Renal cortex interstitium (tissue), 11 donors: ENCODE data around the gene ZNF217. TPM values are rescaled to one million over a fixed set of nuclear protein-coding genes. Genes with fewer than 3 reads are reported as not detected.
"Not testable (repeated sequence)": the region's sequence is repeated elsewhere in the genome, so short reads cannot be mapped to it uniquely, and the experiment has no call there.

Source experiments
- DNase-seq, 11 donors: peaks; one replicate each; pipeline ENCODE4 v3.0.0-alpha.2; 2013; ENCODE audit warnings: low read depth in 9 of 11, low spot score in 4 of 11; ENCODE audit errors: extremely low read depth in 1 of 11
- polyA plus RNA-seq, 3 donors: library from polyadenylated mRNA; unstranded; fragments of 120-200 nt; gene quantifications; one replicate each; pipeline ENCODE4 v1.2.1, GENCODE V29; 2013; ENCODE audit not compliant: insufficient read length in 3 of 3

ZNF217 gene
- polyA plus RNA-seq, 3 donors, result 32.9 to 37.0 (median 36.2) TPM

DNA sequence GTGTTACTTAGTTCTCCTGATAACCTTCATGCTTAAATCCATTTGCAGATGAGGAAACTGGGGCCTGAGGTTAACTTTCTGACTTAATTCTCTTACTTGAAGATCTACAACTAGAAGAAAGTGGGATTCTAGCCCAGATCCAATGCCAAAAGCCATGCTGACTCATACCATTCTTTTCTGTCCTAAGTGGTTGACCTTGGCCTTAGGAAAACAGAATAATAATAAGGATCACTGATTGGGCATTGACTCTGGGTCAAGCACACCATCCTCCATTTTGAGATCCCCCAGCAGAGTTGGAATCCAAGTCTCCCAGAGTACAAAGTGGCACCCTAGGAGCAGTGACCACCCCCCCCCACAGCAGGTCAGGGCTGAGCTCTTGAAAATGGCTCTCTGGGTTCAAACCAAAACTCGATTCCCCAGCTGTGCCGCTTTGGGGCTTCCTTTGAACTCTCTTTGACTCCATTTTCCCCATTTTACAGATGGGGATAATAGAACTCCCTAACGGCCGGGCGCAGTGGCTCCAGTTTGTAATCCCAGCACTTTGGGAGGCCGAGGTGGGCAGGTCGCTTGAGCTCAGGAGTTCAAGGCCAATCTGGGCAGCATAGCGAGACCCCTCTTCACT, 12.8 kb upstream of the ZNF217 start:
- no peak for DNase-seq

DNA sequence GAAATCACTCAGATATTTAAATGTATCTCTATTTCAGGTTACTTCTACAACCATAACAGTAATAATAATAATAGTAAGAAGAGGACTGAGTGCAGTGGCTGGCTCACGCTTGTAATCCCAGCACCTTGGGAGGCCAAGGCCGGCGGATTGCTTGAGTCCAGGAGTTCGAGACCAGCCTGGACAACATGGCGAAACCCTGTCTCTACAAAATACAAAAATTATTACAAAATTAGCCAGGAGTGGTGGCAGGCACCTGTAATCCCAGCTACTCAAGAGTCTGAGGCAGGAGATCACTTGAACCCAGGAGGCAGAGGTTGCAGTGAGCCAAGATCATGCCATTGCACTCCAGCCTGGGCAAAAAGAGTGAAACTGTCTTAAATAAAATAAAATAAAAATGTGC, 11.8 kb upstream of the ZNF217 start:
- not testable (repeated sequence) for DNase-seq

DNA sequence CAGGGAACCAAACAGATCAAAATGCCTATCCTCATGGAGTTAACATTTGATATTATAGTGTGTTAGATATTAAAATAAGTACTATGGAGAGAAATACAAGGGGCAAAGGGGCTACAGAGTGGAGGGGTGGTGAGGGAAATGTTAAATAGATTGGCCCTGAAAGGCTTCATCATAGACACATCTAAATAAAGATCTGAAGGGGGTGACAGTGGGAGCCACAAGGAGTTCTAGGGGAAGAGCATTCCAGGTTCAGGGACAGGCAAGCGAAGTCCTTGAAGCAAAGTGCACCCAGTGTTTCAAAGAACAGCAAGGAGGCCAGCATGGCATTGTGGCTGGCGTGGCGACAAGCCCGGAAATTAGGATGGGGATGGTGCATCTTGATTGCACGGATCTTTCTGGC, 11.2 kb upstream of the ZNF217 start:
- DNase-seq, result not testable (repeated sequence)

DNA sequence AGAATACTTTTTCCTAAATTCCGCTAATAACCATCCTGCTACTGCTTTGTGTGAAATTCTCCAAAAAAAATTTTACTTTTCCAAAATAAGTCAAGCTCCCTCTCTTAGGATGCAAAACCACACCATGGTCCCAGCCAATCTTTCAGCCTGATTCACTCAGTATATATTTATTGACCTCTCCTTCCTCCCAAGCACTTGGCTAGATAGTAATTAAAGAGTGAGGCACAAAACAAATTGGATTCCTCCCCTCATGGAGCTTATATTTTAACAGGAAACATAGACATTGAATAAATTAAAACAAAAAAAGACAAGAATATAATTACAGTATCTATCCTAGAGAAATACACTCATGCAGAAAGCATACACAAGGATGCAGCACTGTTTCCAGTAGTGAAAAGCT, 9.0 kb upstream of the ZNF217 start:
- DNase-seq, result no peak

DNA sequence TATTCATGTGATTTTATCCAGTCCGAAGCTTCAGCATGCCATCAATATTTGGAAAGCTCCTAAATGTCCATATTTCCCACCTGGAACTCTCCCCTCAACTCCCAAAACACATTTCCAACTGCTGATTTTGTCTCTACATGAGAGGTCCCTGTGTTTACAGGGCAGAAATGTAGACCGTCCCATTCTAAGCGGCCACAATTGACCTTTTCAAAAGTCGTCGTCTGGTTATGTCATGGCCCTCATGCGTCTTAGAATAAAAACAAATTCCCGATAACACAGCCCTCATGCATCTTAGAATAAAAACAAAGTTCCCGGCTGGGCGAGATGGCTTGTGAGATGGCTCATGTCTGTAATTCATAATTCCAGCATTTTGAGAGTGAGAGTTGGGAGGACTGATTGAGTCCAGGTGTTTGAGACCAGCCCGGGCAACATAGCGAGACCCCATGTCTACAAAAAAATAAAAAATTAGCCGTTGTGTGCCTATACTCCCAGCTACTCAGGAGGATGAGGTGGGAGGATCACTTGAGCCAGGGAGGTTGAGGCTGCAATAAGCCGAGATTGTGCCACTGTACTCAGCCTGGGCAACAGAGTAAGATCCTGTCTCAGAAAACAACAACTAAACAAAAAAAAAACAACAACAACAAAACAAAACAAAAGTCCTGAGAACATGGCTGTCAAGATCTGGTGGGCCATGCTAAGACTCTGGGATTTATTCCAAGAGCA, 6.4 kb upstream of the ZNF217 start:
- no peak for DNase-seq

DNA sequence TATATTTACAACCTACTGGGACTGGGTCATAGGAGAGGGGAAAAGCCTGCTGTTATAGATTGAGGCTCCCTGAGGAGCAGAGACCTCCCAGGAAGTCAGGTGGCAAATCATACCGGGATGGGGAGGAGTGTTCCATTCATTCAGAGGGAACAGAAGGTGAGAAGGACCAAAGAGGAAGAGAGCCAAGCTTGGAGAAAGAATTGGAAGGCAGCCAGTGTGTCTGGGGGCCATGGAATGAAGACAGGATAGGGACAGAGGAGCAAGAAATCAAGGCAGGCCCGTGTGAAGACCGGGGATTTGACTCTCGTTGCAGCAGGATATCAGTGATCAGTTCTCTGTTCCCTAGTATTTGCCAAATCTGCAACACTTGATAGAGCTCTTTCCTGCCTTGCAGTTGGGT, 5.7 kb upstream of the ZNF217 start:
- no peak for DNase-seq

DNA sequence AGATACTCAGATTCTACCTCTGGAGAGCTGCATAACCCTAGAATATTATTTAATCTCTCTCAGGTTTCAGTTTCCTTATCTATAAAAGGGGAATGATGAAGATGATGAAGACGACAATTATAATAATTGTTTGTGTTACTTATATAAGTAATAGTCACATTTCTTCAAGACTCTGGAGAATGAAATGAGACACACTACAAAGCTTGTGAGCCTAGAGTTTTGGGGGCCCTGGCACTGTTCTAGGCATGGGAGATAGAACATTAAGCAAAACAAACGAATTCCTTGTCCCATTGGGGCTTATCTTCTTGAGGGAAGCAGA, 5.4 kb upstream of the ZNF217 start:
- DNase-seq, result no peak

DNA sequence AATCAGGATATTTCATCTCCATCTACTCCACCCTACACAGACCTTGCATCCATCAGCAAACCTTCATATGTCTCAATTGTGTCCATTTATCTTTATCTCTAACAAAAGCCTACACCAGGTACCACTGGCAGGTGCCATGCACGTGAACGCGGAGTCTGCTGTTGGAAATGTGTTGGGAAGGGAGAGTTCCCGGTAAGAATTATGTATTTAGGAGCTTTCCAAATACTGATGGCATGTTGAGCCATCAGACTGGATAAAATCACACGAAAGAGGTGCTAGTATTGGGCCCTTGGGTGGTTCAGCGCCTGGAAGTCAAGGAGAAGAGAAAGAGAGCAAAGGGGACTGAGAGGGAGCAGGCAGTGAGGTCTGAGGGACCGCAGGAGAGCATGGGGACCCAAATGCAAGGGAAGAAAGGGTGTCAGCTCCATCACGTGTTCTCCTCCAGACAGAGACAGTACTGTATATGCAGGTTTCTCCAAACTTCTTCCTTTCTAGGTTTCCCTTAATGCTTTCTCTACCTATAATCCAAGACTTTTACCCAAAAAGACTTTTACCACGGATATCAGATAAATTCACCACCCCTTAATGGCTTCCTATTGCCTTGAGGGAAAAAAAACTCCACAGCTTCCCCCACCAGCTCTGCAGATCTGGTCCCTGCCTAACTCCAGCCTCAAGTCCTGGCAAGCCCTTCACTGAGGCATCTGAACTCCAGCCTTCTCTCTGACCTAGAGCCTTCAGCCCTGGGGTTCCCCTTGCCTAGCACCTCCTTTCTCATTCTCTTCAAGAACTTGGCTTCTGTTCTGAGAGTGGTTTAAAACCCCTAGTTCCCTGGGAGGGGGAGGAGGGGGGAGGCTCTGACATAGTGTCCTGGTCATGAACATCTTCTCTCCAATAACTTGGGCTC, 4.8 kb upstream of the ZNF217 start:
- no peak for DNase-seq

DNA sequence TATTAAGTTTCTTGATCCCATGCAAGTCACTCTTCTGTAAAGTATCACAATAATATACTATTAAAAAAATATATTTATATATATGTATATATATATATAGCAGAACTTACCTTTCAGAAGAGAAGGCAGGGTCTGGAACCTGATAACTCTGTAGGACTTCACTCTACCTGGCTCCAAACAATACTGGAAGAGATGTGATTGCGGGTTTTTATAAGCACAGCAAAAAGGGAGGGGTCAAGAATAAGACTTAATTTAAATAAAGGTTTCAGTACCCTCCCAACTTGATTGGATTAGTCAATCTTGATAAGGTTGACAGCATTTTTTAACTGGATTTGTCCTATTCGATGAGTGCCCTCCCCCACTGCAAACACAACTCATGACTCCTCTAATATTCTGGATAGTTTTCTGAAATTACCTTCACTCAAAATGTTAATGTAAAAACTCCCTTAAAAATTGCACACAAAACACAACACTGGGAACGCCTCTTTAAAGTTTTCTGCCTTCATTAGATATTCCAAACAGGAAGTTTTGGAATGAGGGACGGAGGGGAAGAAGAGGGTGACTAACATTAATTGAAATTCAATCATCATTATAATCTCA, 4.0 kb upstream of the ZNF217 start:
- DNase-seq, result no peak

DNA sequence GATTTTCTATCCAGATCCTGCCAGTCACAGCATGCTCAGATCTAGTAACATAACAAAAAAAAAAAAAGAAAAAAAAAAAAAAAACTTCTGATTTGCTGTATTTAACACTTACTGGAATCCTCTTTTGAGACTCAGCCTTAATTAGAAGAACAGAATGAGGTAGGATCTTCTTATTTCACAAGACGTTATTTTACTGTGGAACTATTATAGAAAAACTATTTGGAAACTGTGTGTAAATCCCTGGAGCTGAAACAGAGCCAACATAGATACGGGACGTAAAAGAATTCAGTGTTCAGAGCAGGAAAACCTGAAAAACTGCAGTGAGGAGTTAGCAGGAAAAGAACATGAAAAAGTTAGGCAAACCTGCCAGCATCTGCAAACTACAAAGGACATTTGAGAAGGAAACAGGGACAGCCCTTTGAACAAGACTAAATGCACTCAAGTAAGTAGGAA, 3.4 kb upstream of the ZNF217 start:
- no peak for DNase-seq

DNA sequence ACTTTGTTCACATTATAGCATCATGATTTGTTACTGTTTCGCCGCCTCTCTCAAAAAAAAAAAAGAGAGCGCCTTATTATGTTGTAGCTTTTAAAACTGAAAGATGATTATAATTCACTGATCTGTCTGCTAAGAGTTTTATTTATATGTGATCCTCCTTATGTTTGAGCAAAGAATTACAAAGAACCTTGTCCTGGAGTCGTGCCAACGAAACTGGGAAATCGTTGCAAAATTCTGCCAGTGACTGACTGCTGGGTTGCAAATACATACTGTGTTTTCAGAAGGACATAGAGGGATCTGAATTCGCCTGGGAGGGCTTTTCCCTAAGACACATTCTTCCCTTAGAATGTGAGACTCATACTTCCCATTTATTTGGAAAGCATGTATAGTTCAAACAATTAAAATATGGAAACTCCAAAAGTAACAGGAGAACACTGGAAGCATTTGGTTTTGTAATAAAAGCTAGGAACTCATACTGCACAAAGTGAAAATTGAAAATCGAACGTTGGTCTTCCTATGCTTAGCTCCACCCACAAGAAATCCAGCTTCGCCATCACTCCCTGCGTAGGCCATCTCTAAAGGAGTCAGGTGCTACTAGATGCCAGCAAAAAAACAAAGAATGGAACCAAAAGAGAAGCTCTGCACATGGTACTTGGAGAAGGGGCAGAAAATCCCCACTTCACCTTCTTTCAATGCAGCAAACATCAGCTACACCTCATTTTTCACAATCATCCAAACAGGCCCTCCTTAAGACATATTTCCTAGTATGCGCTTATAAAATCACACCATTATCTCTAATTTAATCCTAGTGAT, 2.8 kb upstream of the ZNF217 start:
- not testable (repeated sequence) for DNase-seq

DNA sequence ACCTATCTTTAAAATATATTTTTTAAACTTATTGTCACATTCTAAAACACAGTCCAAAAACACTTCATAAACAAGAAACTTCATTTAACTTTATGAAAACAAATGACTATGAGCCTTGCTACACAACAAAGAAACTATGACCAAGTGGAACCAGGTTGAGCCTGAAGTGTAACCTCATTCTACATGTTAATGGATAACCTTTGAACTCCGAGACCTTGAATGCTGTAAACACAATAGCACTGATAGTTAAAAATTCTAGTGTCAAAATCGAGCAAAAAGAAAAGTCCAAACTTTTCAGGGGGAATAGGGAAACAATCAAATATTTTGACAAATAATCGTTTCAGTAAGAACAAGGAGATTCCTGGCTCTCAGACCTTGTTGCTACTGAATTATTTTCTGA, 2.1 kb upstream of the ZNF217 start:
- DNase-seq, result not testable (repeated sequence)

DNA sequence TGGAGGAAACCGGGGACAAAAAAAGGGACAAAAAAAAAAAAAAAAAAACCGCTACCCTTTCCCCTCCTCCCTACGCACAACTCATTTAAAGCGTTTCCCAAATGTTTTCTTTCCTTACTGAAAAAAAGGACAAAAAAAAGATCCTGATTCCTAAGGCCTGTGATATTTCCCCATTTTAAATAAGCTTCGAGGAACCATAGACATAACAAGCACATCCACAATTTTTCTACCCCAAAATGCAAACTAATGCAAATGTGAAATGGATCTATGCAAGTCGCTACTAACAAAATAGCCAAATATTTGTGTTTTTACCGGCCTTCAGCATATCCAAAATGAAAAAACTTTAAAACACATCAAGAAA, 1.4 kb upstream of the ZNF217 start:
- no peak for DNase-seq

DNA sequence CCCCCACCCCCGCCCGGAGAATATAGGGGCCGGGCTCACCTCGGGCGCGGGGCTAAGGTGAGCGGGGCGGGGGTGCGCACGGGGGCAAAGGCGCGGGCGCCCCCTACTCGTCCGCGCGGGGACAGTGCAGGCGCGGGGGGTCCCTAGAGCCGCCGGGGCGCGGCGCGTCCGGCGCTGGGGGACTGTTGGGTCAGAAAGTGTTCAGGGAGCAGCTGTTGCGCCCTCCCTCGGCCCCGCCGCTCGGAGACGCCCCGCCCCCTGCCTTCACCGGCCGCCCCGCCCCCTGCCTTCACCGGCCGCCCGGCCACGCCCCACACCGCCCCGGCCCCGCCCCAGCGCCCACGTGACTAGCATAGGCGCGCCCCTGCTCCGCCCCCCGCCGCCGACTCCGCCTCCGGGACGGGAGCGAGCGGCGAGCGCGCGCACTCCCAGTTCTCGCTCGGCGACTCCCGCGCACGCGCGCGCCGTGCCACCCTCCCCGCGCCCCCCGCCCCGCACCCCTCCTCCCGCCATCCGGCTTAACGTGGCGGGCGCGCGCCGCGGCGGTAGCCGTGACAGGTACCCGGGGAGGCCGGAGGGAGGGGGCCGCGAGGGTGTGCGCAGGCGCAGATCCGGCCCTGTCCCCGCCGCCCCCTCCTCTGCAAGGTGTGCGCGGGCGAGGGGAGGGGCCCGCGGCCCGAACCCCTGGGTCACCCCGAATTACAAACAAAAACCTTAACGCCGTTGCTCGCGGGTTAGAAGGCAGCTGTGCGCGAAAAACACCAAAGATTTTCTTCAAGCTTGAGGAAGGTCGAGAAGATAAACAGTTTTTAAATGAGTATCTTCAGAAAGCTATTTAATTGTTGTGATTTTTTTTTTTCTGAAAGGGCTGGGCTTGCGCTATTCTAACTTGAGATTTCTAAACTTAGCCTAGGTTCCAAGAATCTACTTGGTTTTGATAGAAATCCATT, 704 bp upstream of the ZNF217 start:
- peak in 9 of 11 donors; percentile 76 to 92 (median 88) for DNase-seq

DNA sequence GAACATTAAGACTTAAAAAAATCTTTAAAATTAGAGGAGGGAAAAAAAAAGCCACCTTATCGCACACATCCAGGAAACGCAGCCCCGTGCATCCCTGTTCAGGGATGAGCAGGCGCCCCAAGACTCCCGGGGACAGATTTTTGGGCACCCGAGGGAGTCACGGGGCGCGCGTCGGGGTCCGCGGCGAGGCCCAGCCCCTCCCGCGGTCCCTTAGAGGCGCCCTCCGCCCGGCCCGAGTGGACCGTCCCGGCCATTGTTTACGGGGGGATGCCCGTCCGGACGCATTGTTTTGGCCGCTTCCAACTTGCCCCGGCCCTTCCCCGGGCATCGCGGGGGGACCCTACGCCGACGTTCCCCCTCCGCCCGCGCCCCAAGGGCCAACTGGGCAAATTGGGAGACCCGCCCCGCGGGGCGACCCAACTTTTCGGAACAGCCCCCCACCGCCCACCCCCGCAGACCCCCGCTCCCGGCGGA, 610 bp downstream of the ZNF217 start:
- no peak for DNase-seq

DNA sequence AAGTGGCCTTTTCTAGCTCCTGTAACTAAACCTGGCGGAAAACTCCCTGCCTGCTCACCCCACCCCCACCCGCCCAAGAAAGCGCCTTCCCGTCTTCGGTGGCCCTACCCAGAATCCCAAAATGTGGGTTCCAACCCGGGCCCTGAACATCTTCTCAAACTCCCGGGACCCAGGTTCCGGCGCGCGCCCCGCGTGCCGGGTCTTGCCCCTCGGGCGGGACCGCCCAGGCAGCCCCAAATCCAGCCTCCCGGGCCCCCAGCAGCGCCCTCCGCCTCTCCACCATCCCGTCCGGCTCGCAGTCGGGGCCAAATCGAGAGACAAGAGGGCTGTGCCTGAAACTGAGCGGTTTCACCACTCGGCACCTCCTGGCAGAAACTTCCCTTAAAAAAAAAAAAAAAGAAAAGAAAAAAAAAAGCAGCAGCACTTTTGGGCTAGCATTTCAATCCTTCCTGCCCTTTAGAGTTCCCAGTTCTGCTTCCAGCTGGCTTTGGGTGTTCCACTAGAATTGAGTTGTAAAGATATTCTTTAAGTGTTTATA, 1.1 kb downstream of the ZNF217 start:
- DNase-seq, result not testable (repeated sequence)

DNA sequence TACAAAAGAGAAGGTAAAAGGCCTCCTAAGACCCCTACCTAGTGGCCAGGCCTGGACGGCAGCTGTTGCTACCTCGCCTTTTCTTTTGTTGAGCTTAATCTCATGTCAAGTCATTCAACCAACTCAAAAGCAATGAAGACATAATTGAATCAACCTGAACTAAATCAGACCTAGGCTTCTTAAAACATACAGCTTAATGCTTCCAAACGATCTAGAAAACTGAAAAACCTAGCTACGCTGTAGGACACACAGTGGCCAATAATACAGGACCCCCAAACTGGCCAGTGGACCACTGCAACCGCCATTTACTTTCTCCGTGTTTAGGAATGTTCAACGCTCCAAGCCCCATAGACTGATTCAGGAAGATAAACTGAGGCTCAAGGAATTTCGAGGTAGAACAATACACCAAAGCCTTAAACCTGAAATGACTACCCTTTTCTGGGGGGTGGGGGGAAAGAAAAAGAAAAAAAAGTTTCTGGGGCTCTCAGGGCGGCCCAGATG, 1.6 kb downstream of the ZNF217 start:
- DNase-seq, result not testable (repeated sequence)
